Vagina (tissue), 2 donors: ENCODE results near the gene ZNF559.

ENCODE experiments used
- POLR2A ChIP-seq, 2 donors: fragments of 450-650 bp; IDR thresholded peaks; one replicate each; pipeline ENCODE4 v1.6.1; 2017; ENCODE audit warnings: antibody characterized with exemption in 2 of 2, mild to moderate bottlenecking in 2 of 2, moderate library complexity in 2 of 2
- POLR2AphosphoS5 ChIP-seq, 2 donors: sonication (generic); formaldehyde crosslinking; IDR thresholded peaks; one replicate each; pipeline ENCODE4 v1.9.0; 2017; ENCODE audit warnings: antibody characterized with exemption in 2 of 2, mild to moderate bottlenecking in 2 of 2, low read depth in 1 of 2; ENCODE audit not compliant: insufficient read depth in 1 of 2
- TF ChIP-seq, protein P1 (sequence below), 3 experiments: fragments of 450-650 bp in 2 of 3; fragments of 200-600 bp in 1 of 3; sonication (generic) in 1 of 3; IDR thresholded peaks; one replicate each; pipeline ENCODE4 v1.5.1; 2017 to 2019; ENCODE audit warnings: antibody characterized with exemption in 3 of 3, mild to moderate bottlenecking in 2 of 3, moderate library complexity in 2 of 3

DNA sequence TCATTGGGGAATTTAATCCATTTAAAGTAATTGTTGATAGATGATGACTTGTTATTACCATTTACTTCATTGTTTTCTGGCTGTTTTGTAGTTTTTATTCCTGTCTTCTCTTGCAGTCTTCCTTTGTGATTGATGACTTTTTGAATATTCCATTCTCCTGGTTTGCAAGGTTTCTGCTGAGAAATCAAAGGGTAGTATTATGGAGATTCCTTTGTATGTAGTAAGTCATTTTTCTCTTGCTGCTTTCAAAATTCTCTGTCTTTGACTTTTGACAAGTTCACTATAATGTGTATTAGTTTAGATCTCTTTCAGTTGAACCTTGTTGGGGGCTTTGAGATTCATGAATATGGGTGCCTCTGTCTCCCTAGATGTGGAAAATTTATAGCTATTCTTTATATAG is 6.0 kb downstream of the ZNF559 start:
- TF ChIP-seq, protein P1, sequence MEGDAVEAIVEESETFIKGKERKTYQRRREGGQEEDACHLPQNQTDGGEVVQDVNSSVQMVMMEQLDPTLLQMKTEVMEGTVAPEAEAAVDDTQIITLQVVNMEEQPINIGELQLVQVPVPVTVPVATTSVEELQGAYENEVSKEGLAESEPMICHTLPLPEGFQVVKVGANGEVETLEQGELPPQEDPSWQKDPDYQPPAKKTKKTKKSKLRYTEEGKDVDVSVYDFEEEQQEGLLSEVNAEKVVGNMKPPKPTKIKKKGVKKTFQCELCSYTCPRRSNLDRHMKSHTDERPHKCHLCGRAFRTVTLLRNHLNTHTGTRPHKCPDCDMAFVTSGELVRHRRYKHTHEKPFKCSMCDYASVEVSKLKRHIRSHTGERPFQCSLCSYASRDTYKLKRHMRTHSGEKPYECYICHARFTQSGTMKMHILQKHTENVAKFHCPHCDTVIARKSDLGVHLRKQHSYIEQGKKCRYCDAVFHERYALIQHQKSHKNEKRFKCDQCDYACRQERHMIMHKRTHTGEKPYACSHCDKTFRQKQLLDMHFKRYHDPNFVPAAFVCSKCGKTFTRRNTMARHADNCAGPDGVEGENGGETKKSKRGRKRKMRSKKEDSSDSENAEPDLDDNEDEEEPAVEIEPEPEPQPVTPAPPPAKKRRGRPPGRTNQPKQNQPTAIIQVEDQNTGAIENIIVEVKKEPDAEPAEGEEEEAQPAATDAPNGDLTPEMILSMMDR (IDR thresholded peaks at IDR 0.05), result no peak
- no peak for TF ChIP-seq POLR2A (IDR thresholded peaks at IDR 0.05)
- no peak for TF ChIP-seq POLR2AphosphoS5 (IDR thresholded peaks at IDR 0.05; ENCODE audit: insufficient read depth in 1 of 2, low read depth in 1 of 2)
